ENCODE measurements around the gene NPS. TPM values are rescaled to one million over a fixed set of nuclear protein-coding genes. Genes with fewer than 3 reads are reported as not detected.

The NPS gene
- total RNA-seq, 2 experiments from 2014 or later = not detected

GRCh38 chr10:127535802-127536515, 13.2 kb upstream of the NPS start:
- H3K27ac Mint-ChIP-seq = no peak overlapping the region
- CTCF ChIA-PET = no interaction called here

DNA sequence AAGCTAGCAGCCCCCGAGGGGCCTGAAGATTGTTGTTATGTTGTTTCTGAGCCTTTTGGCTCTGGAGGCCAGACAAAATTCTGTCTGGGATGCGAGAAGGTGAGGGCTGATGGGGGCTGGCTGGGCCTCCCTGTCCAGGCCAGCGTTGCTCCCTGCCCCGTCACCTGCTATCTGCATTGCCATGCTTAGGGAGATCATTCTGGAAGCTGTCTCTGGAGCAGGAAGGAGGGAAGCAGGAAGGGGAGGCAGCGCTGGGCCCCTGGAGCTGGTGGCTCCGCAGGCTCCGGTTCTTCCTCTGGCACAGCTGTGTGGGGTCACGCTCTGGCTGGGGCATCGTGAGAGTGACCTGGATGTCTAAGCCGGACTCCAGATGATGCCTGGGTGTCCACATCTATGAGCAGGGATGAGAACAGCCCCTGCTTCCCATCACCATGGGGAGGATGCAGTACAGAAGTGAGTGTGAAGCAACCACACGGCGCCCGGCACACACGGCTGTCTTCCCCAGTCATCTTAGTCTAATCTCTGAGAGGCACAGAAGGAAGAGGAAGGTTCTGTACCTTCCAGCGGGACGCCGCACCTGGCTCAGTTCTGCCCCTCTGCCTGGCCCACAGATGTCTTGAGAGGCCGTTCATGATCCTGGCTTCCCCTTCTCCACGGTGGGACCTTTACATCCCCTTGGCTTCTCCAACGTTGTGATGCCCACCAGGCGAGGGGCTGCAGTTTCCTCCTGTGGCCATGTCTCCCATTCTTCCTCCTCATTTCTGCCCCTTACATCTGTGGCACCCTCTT, 11.9 kb upstream of the NPS start:
- CTCF ChIA-PET = no interaction called here
- no peaks in the 10 kb centered on the region for H3K9me3 Mint-ChIP-seq (ENCODE audit: low read depth)
- no peak overlapping the region for H3K4me3 Mint-ChIP-seq
- H3K4me1 Mint-ChIP-seq = no peaks in the 10 kb centered on the region
- ATAC-seq = no peak
- no peaks in the 10 kb centered on the region for H3K36me3 Mint-ChIP-seq
- DNase-seq = no peak
- no peak overlapping the region for H3K27ac Mint-ChIP-seq
- H3K27me3 Mint-ChIP-seq = no peaks in the 10 kb centered on the region

More at GRCh38 chr10:127535802-127536515, 13.2 kb upstream of the NPS start:
- DNase-seq (no peak), ATAC-seq (no peak)
- no peaks in the 10 kb centered on the region for H3K9me3 Mint-ChIP-seq (ENCODE audit: low read depth)
- H3K4me1 Mint-ChIP-seq = no peaks in the 10 kb centered on the region
- no peaks in the 10 kb centered on the region for H3K27me3 Mint-ChIP-seq
- H3K36me3 Mint-ChIP-seq = no peaks in the 10 kb centered on the region
- no peak overlapping the region for H3K4me3 Mint-ChIP-seq

- no peaks in the 10 kb centered on the region for H3K9me3 Mint-ChIP-seq (ENCODE audit: low read depth)
- CTCF ChIA-PET = no interaction called here
- no peaks in the 10 kb centered on the region for H3K36me3 Mint-ChIP-seq
- H3K27ac Mint-ChIP-seq = no peak overlapping the region
- no peaks in the 10 kb centered on the region for H3K27me3 Mint-ChIP-seq
- no peak overlapping the region for H3K4me3 Mint-ChIP-seq
- ATAC-seq (no peak), DNase-seq (no peak)
- H3K4me1 Mint-ChIP-seq = no peaks in the 10 kb centered on the region
Observed at GRCh38 chr10:127537924-127538323, 11.2 kb upstream of the NPS start.

GRCh38 chr10:127548022-127548421, 1.1 kb upstream of the NPS start:
- Mint-ChIP-seq H3K27ac (no peak overlapping the region), H3K27me3 (no peaks in the 10 kb centered on the region), H3K4me1 (no peaks in the 10 kb centered on the region), H3K4me3 (no peak overlapping the region), H3K9me3 (ENCODE audit: low read depth) (peaks cover 3% of the 10 kb centered on the region), H3K36me3 (no peaks in the 10 kb centered on the region)
- DNase-seq (no peak), ATAC-seq (no peak)
- CTCF ChIA-PET = no interaction called here

GRCh38 chr10:127550861-127551260, 1.8 kb downstream of the NPS start:
- no peaks in the 10 kb centered on the region for H3K36me3 Mint-ChIP-seq
- H3K27me3 Mint-ChIP-seq = no peaks in the 10 kb centered on the region
- ATAC-seq = no peak
- H3K27ac Mint-ChIP-seq = no peak overlapping the region
- CTCF ChIA-PET = no interaction called here
- H3K4me1 Mint-ChIP-seq = no peaks in the 10 kb centered on the region
- DNase-seq = no peak
- H3K4me3 Mint-ChIP-seq = no peak overlapping the region
- peaks cover 3% of the 10 kb centered on the region for H3K9me3 Mint-ChIP-seq (ENCODE audit: low read depth)

DNA sequence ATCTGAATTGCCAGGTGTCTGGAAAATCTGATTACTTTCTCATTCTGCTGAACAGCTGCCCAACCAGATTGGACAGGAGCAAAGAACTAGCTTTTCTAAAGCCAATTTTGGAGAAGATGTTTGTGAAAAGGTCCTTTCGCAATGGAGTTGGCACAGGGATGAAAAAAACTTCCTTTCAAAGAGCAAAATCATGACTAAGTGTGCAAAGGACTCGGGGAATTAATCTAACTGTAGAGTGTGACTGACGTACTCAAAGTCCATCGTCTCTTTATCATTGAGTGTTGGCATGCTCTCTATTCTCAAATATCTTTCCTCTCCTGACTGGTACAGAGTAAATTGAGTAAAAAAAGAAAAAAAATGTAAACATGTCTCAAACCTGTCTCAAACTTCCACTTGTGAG, 3.3 kb downstream of the NPS start:
- no peaks in the 10 kb centered on the region for H3K27me3 Mint-ChIP-seq
- no peaks in the 10 kb centered on the region for H3K36me3 Mint-ChIP-seq
- no peak for DNase-seq
- H3K27ac Mint-ChIP-seq = no peak overlapping the region
- no peak overlapping the region for H3K4me3 Mint-ChIP-seq
- no peak for ATAC-seq
- H3K4me1 Mint-ChIP-seq = no peaks in the 10 kb centered on the region
- CTCF ChIA-PET = no interaction called here
- no peaks in the 10 kb centered on the region for H3K9me3 Mint-ChIP-seq (ENCODE audit: low read depth)

DNA sequence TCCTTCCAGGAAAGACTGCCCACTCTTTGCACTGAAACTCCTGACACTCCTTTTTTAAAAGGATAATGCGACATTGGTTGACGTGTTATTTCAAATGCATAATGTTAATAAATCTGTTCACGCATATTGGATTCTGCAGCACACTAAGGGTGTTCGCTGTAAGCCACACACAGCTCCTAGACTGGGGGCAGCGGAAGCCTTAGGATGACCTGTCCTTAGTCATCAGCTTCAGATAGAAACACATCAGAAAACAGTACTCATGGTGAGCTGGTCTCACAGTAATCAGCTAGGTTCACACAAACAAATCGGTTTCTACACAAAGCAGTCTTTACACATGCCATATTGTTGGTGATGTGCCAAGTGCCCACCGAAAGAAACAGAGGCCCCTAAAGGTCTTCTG, 4.3 kb downstream of the NPS start:
- no peak overlapping the region for H3K4me3 Mint-ChIP-seq
- ATAC-seq (no peak), DNase-seq (no peak)
- H3K9me3 Mint-ChIP-seq (ENCODE audit: low read depth) = no peaks in the 10 kb centered on the region
- no peaks in the 10 kb centered on the region for H3K36me3 Mint-ChIP-seq
- H3K27me3 Mint-ChIP-seq = no peaks in the 10 kb centered on the region
- no peak overlapping the region for H3K27ac Mint-ChIP-seq
- CTCF ChIA-PET = no interaction called here
- H3K4me1 Mint-ChIP-seq = no peaks in the 10 kb centered on the region

GRCh38 chr10:127556916-127557315, 7.8 kb downstream of the NPS start:
- DNase-seq (no peak), ATAC-seq (no peak)
- Mint-ChIP-seq H3K4me1 (no peaks in the 10 kb centered on the region), H3K36me3 (no peaks in the 10 kb centered on the region), H3K9me3 (ENCODE audit: low read depth) (peaks cover 2% of the 10 kb centered on the region), H3K27me3 (no peaks in the 10 kb centered on the region), H3K4me3 (no peak overlapping the region), H3K27ac (no peak overlapping the region)
- CTCF ChIA-PET = no interaction called here

DNA sequence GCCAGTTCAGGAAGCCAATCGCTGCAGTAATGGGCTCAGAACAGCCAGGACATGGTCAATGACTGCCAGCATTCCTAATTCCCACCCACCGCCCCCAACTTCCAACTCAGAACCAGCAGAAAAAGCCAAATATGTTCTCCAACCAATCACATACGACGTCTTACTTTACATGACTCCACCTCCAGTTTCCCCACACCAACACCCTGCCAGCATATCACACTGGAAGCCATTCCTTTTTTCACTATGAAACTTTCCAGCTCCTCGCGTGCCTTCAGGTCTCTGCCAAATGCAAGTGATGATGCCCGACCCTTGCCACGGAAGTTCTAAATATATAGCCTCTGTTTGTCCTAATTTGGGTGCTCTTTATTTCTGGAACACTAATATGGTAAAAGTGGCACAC, 12.5 kb downstream of the NPS start:
- Mint-ChIP-seq H3K4me3 (no peak overlapping the region), H3K4me1 (no peaks in the 10 kb centered on the region), H3K27me3 (no peaks in the 10 kb centered on the region), H3K27ac (no peak overlapping the region), H3K9me3 (ENCODE audit: low read depth) (peaks cover 2% of the 10 kb centered on the region), H3K36me3 (no peaks in the 10 kb centered on the region)
- no peak for DNase-seq
- ATAC-seq = no peak
- CTCF ChIA-PET = no interaction called here

GRCh38 chr10:127563718-127564553, 14.8 kb downstream of the NPS start:
- H3K27me3 Mint-ChIP-seq = no peaks in the 10 kb centered on the region
- no peak for DNase-seq
- H3K27ac Mint-ChIP-seq = no peak overlapping the region
- CTCF ChIA-PET = interaction anchor here (1.3 kb wide), 1 partner anchor 290 kb away, joined by 4 read pairs; no protein-coding TSS in a partner anchor
- no peaks in the 10 kb centered on the region for H3K36me3 Mint-ChIP-seq
- ATAC-seq = no peak
- H3K4me1 Mint-ChIP-seq = no peaks in the 10 kb centered on the region
- H3K4me3 Mint-ChIP-seq = no peak overlapping the region
- peaks cover 2% of the 10 kb centered on the region for H3K9me3 Mint-ChIP-seq (ENCODE audit: low read depth)

GRCh38 chr10:127564644-127565043, 15.5 kb downstream of the NPS start:
- Mint-ChIP-seq H3K36me3 (no peaks in the 10 kb centered on the region), H3K4me1 (no peaks in the 10 kb centered on the region), H3K27me3 (no peaks in the 10 kb centered on the region), H3K27ac (no peak overlapping the region), H3K4me3 (no peak overlapping the region), H3K9me3 (ENCODE audit: low read depth) (peaks cover 2% of the 10 kb centered on the region)
- DNase-seq = no peak
- CTCF ChIA-PET = interaction anchor here (1.3 kb wide), 1 partner anchor 289 kb away, joined by 4 read pairs; no protein-coding TSS in a partner anchor
- no peak for ATAC-seq

DNA sequence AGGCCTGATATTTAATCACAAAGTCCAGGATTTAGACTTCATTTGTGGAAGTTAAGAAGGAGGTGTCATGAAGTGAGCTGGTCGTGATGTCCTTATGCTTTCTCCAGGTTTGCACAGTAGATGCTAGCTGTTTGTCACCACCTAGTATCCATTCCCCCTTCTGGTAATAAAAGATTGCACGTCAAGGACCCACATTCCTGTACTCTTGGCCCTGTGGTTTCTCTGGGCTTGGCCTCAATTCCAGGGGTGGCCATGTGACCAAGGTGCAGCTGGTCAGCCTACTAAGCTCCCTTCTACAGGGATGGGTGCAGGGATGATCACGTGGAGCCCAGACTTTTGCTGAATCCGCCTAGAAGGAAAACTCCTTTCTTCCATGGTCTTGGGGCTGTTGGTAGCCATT, 16.5 kb downstream of the NPS start:
- no peaks in the 10 kb centered on the region for H3K4me1 Mint-ChIP-seq

DNA sequence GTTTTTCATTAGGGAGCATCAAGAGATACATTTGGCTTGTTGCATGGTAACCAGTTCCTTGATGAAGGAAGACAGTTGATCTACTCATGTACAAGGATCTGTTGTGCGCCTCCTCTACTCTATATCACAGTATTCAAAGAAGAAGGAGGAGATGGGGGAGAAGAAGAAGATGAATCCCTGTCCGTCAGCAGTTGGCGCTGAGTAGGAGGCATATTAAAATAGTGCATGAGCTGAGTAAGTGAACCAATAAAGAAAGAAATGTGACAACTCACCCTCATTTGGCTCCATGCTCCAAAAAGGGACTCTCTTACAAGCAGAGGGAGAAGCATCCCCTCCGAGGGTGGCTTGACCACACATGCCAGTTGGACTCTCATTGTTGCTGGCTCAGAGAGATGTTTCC, 20.1 kb downstream of the NPS start:
- DNase-seq = no peak
- Mint-ChIP-seq H3K4me1 (no peaks in the 10 kb centered on the region), H3K9me3 (ENCODE audit: low read depth) (no peaks in the 10 kb centered on the region), H3K27me3 (no peaks in the 10 kb centered on the region), H3K36me3 (no peaks in the 10 kb centered on the region), H3K27ac (no peak overlapping the region), H3K4me3 (no peak overlapping the region)
- CTCF ChIA-PET = no interaction called here
- no peak for ATAC-seq

More for the DNA sequence above, 16.5 kb downstream of the NPS start:
- CTCF ChIA-PET = no interaction called here
- Mint-ChIP-seq H3K27ac (no peak overlapping the region), H3K36me3 (no peaks in the 10 kb centered on the region), H3K27me3 (no peaks in the 10 kb centered on the region), H3K4me3 (no peak overlapping the region), H3K9me3 (ENCODE audit: low read depth) (no peaks in the 10 kb centered on the region)
- no peak for DNase-seq
- no peak for ATAC-seq

Measured in activated CD8-positive, alpha-beta memory T cell treated with anti-CD3 and anti-CD28 coated beads, Interleukin-2, amount 10 ng/mL, durations not matched to agents 7 days and 5 days (primary cell).